CD14-positive monocyte (primary cell): ENCODE results near the gene MIA. TPM values are rescaled to one million over a fixed set of nuclear protein-coding genes. Genes with fewer than 3 reads are reported as not detected.
A peak's percentile ranks its signal among the peaks of the same experiment; 100 is the strongest.

Experiments
- DNase-seq, 3 donors: peaks; one replicate each; pipeline ENCODE4 v3.0.0-alpha.2; 2011 to 2022
- H2AFZ ChIP-seq: 2 replicates; pipeline ENCODE4 v1.6.0; 2012; ENCODE audit warnings: mild to moderate bottlenecking, low read depth, low read length, inconsistent platforms; ENCODE audit not compliant: insufficient read depth, poor library complexity, severe bottlenecking
- H3K27ac ChIP-seq, 2 donors: 1 replicate in 1 of 2; 2 replicates in 1 of 2; pipeline ENCODE4 v1.5.1; 2012 to 2013; ENCODE audit warnings: low read length in 2 of 2, control low read depth in 1 of 2, inconsistent platforms in 1 of 2, low read depth in 1 of 2, mild to moderate bottlenecking in 1 of 2
- H3K27me3 ChIP-seq, 2 donors: one replicate each; pipeline versions ENCODE4 v1.6.0 to v1.6.1; 2011 to 2013; ENCODE audit warnings: low read length in 2 of 2; ENCODE audit not compliant: control insufficient read depth in 2 of 2, insufficient read depth in 2 of 2
- H3K36me3 ChIP-seq, 2 donors: replicated peaks in 1 of 2; 1 replicate in 1 of 2; 2 replicates in 1 of 2; pipeline versions ENCODE4 v1.5.1 to v1.6.1; 2012 to 2013; ENCODE audit warnings: low read length in 2 of 2, control low read depth in 1 of 2, inconsistent platforms in 1 of 2, mild to moderate bottlenecking in 1 of 2; ENCODE audit not compliant: insufficient read depth in 2 of 2, control insufficient read depth in 1 of 2
- H3K4me1 ChIP-seq, 2 donors: 1 replicate in 1 of 2; 2 replicates in 1 of 2; pipeline versions ENCODE4 v1.5.1 to v1.6.1; 2012 to 2013; ENCODE audit warnings: low read length in 2 of 2, control low read depth in 1 of 2, inconsistent platforms in 1 of 2, mild to moderate bottlenecking in 1 of 2, moderate library complexity in 1 of 2; ENCODE audit not compliant: insufficient read depth in 2 of 2, control insufficient read depth in 1 of 2
- H3K4me2 ChIP-seq: replicated peaks from 2 replicates; pipeline ENCODE3; 2012; ENCODE audit warnings: low read length, moderate library complexity, mild to moderate bottlenecking; ENCODE audit not compliant: poor library complexity, severe bottlenecking; ENCODE audit errors: extremely low read depth
- H3K4me3 ChIP-seq, 3 experiments: fragments of 200-600 bp in 1 of 3; sonication (generic) in 1 of 3; replicated peaks in 1 of 3; 1 replicate in 2 of 3; 2 replicates in 1 of 3; pipeline ENCODE4 v1.5.1; 2011 to 2013; ENCODE audit warnings: low read length in 3 of 3, mild to moderate bottlenecking in 3 of 3, control low read depth in 2 of 3, low read depth in 2 of 3, inconsistent platforms in 1 of 3, moderate library complexity in 1 of 3
- H3K79me2 ChIP-seq: 2 replicates; pipeline ENCODE4 v1.6.0; 2012; ENCODE audit warnings: mild to moderate bottlenecking, control low read depth, inconsistent platforms, low read length, moderate library complexity; ENCODE audit not compliant: insufficient read depth
- H3K9ac ChIP-seq: 2 replicates; pipeline ENCODE4 v1.6.0; 2017; ENCODE audit warnings: low read length, mild to moderate bottlenecking; ENCODE audit not compliant: insufficient read depth, poor library complexity, severe bottlenecking
- H3K9me3 ChIP-seq, 2 donors: replicated peaks in 1 of 2; 1 replicate in 1 of 2; 2 replicates in 1 of 2; pipeline versions ENCODE4 v1.5.1 to v1.6.1; 2012 to 2013; ENCODE audit warnings: low read length in 2 of 2, control low read depth in 1 of 2; ENCODE audit not compliant: control insufficient read depth in 1 of 2, insufficient read depth in 1 of 2
- H4K20me1 ChIP-seq: 2 replicates; pipeline ENCODE4 v1.6.0; 2012; ENCODE audit warnings: mild to moderate bottlenecking, low read length, control low read depth, moderate library complexity; ENCODE audit not compliant: insufficient read depth
- H3K27ac Mint-ChIP-seq, 7 donors: one replicate each; pipeline ENCODE4 v1.8.0; 2020; ENCODE audit warnings: mild to moderate bottlenecking in 7 of 7, mixed read lengths in 7 of 7, moderate library complexity in 6 of 7, inconsistent platforms in 2 of 7
- H3K27me3 Mint-ChIP-seq, 3 donors: one replicate each; pipeline ENCODE4 v1.8.0; 2021 to 2022; ENCODE audit warnings: low read depth in 3 of 3, mild to moderate bottlenecking in 3 of 3, mixed read lengths in 3 of 3, moderate library complexity in 3 of 3, inconsistent platforms in 1 of 3
- H3K36me3 Mint-ChIP-seq, 2 donors: one replicate each; pipeline ENCODE4 v1.8.0; 2020; ENCODE audit warnings: mixed read lengths in 2 of 2, inconsistent platforms in 1 of 2, mild to moderate bottlenecking in 1 of 2
- H3K4me1 Mint-ChIP-seq: one replicate; pipeline ENCODE4 v1.8.0; 2020; ENCODE audit warnings: mild to moderate bottlenecking, mixed read lengths
- H3K4me3 Mint-ChIP-seq, 2 donors: one replicate each; pipeline ENCODE4 v1.8.0; 2020; ENCODE audit warnings: mild to moderate bottlenecking in 2 of 2, mixed read lengths in 2 of 2, moderate library complexity in 1 of 2
- H3K9me3 Mint-ChIP-seq, 7 donors: one replicate each; pipeline ENCODE4 v1.8.0; 2020 to 2022; ENCODE audit warnings: mixed read lengths in 7 of 7, mild to moderate bottlenecking in 6 of 7, moderate library complexity in 6 of 7, inconsistent platforms in 2 of 7
- WGBS: methylation state at CpG from one replicate; pipeline ENCODE4 v1.1.5; 2013; ENCODE audit warnings: missing lambda C conversion rate; ENCODE audit not compliant: insufficient coverage; 5-methylcytosine and 5-hydroxymethylcytosine counted together
- intact Hi-C, 2 donors: fragments of 100-400 bp; cut with micrococcal nuclease; formaldehyde crosslinking; loops; one replicate each; pipeline versions ENCODE4 v1.15.0 to v1.15.1; 2023
- polyA plus RNA-seq, 3 donors: library from polyadenylated mRNA; depleted of rRNA in 1 of 3; unstranded in 2 of 3; stranded (reverse) in 1 of 3; fragments of 300-500 nt in 2 of 3; fragments of >200 nt in 1 of 3; fragmentation: Illumina TruSeq in 2 of 3; gene quantifications; 1 replicate in 2 of 3; 2 replicates in 1 of 3; pipeline ENCODE4 v1.2.3, GENCODE V29; 2012 to 2021
- TF ChIP-seq, protein P1 (sequence below): fragments of 200-600 bp; IDR thresholded peaks from one replicate; pipeline ENCODE4 v1.8.0; 2022; ENCODE audit warnings: antibody characterized with exemption, mild to moderate bottlenecking

The MIA gene
- polyA plus RNA-seq, 3 donors: 0.47 TPM; not detected in 2

DNA sequence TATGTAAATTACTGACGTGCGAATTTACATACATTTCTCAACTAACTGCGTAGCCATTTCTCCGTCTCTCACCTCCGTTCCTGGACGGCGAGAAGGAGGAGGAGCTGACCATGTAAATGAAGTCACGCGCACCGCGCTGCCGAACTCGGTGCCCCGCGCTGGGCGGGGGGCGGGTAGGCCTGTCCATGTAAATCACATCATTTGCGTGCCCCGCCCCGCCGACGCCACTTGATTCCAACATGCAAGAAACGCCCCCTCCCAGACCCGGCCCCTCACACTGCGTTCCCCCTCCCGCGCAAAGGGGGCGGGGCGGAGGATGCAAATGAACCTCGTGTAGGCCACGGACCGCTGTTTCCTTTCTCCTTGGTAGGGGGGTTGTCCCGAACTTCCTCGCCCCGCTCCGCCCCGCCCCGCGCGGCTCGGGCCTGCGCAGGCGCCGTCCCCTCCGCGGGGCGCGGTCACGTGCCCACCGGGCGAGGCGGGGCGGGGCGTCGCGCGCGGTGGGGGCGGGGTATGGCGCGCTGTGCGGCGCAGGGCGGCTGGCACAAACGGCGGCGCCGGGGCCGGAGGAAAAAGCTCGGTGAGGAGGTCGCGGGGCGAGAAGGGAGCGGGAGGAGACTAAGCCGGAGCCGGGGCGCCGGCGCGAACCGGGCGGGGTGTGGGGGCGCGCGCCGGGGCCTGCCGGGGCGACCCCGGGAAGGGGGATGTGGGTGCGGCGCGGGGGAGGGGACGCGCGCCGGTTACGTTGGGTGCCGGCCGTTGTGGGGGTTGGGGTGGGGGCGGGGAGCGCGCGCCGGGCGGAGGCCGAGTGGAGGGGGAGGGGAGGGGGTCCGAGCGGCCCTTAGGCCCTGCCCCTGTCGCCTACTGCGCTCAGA, 23.6 kb downstream of the MIA start, which contains the start of gene EGLN2:
Gene EGLN2, plus strand, starts transcription at position 509 of the 875 bp plus-strand sequence. CDS start 1,382 bp downstream, outside the sequence.
- peaks cover 52 to 54% of the 10 kb centered on the region in 2 donors for H3K4me1 ChIP-seq
- no peaks in the 10 kb centered on the region for H3K27me3 ChIP-seq
- Mint-ChIP-seq H3K9me3 (no peaks in the 10 kb centered on the region), H3K4me1 (peaks cover 60% of the 10 kb centered on the region), H3K27me3 (peaks cover 0 to 3% (median 0%) of the 10 kb centered on the region in 3 donors), H3K27ac (peak within 1 kb of the TSS; percentile 97 to 99 (median 98)), H3K36me3 (peaks cover 30 to 50% of the 10 kb centered on the region in 2 donors), H3K4me3 (peak within 1 kb of the TSS; percentile 91 to 96)
- H3K27ac ChIP-seq: peak within 1 kb of the TSS; percentile 93 to 94
- H3K9ac ChIP-seq: peak within 1 kb of the TSS; percentile 72
- peak within 1 kb of the TSS; percentile 94 for H3K4me3 ChIP-seq
- TF ChIP-seq, protein P1, sequence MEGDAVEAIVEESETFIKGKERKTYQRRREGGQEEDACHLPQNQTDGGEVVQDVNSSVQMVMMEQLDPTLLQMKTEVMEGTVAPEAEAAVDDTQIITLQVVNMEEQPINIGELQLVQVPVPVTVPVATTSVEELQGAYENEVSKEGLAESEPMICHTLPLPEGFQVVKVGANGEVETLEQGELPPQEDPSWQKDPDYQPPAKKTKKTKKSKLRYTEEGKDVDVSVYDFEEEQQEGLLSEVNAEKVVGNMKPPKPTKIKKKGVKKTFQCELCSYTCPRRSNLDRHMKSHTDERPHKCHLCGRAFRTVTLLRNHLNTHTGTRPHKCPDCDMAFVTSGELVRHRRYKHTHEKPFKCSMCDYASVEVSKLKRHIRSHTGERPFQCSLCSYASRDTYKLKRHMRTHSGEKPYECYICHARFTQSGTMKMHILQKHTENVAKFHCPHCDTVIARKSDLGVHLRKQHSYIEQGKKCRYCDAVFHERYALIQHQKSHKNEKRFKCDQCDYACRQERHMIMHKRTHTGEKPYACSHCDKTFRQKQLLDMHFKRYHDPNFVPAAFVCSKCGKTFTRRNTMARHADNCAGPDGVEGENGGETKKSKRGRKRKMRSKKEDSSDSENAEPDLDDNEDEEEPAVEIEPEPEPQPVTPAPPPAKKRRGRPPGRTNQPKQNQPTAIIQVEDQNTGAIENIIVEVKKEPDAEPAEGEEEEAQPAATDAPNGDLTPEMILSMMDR: no peak
- WGBS: under 1% methylated on average over 74 of the region's 110 CpGs
- H3K4me2 ChIP-seq: peak within 1 kb of the TSS; percentile 94
- peaks cover 49% of the 10 kb centered on the region for H3K79me2 ChIP-seq
- peaks cover 24 to 38% of the 10 kb centered on the region in 2 donors for H3K36me3 ChIP-seq
- intact Hi-C loops: loop anchor here in 1 of 2 donors (1.0 to 5.0 kb wide), 3 partner anchors 21 to 82 kb away; partner anchors contain the start of genes ACTMAP, ITPKC, RAB4B and SNRPA
- H3K9me3 ChIP-seq: no peaks in the 10 kb centered on the region
- H4K20me1 ChIP-seq: peaks cover 46% of the 10 kb centered on the region
- peak; percentile 100 for DNase-seq
- peak within 1 kb of the TSS; percentile 70 for H2AFZ ChIP-seq

GRCh38 chr19:40799558-40800338, 24.4 kb downstream of the MIA start:
- TF ChIP-seq, protein P1: no peak
- peak overlapping the region; percentile 94 for H3K4me2 ChIP-seq
- H3K4me1 Mint-ChIP-seq: peaks cover 68% of the 10 kb centered on the region
- peaks cover 57% of the 10 kb centered on the region for H3K79me2 ChIP-seq
- peaks cover 60 to 61% of the 10 kb centered on the region in 2 donors for H3K4me1 ChIP-seq
- H4K20me1 ChIP-seq: peaks cover 54% of the 10 kb centered on the region
- peak overlapping the region; percentile 83 to 97 (median 90) for H3K27ac Mint-ChIP-seq
- H3K9ac ChIP-seq: peak overlapping the region; percentile 72
- H3K9me3 ChIP-seq: no peaks in the 10 kb centered on the region
- H3K27ac ChIP-seq: peak overlapping the region; percentile 61 to 83
- no peak for DNase-seq
- peaks cover 29 to 46% of the 10 kb centered on the region in 2 donors for H3K36me3 ChIP-seq
- peaks cover 34 to 55% of the 10 kb centered on the region in 2 donors for H3K36me3 Mint-ChIP-seq
- no peaks in the 10 kb centered on the region for H3K27me3 ChIP-seq
- H2AFZ ChIP-seq: no peak overlapping the region
- intact Hi-C loops: loop anchor here (5.0 to 10.0 kb wide), 2 partner anchors 45 to 47 kb away; partner anchors contain the start of genes ACTMAP (in 2 of the 2) and SNRPA (in 2 of the 2)
- no peaks in the 10 kb centered on the region for H3K9me3 Mint-ChIP-seq
- H3K4me3 Mint-ChIP-seq: peak overlapping the region; percentile 91 to 96
- 1% methylated on average over 34 of the region's 40 CpGs for WGBS
- peak overlapping the region; percentile 94 for H3K4me3 ChIP-seq
- H3K27me3 Mint-ChIP-seq: peaks cover 0 to 3% (median 0%) of the 10 kb centered on the region in 3 donors
